Loucy (cell line): ENCODE results near the gene RALGPS2.

ENCODE experiments used
- H2AFZ ChIP-seq: fragments of 200-600 bp; sonication (generic); 2 replicates; pipeline ENCODE4 v1.6.0; 2016; ENCODE audit warnings: antibody characterized with exemption, mild to moderate bottlenecking, low read length, moderate library complexity
- H3F3A ChIP-seq: fragments of 200-600 bp; 2 replicates; pipeline ENCODE4 v1.6.0; 2016; ENCODE audit warnings: antibody characterized with exemption, low read depth, mild to moderate bottlenecking
- H3K27me3 ChIP-seq: fragments of 200-600 bp; sonication (generic); 2 replicates; pipeline ENCODE4 v1.6.1; 2014; ENCODE audit warnings: low read length, mild to moderate bottlenecking; ENCODE audit not compliant: insufficient read depth, poor library complexity, severe bottlenecking
- H3K36me3 ChIP-seq: fragments of 200-600 bp; sonication (generic); 2 replicates; pipeline ENCODE4 v1.6.1; 2016; ENCODE audit warnings: low read length; ENCODE audit not compliant: insufficient read depth
- H3K4me1 ChIP-seq: fragments of 200-600 bp; sonication (generic); 2 replicates; pipeline ENCODE4 v1.5.1; 2014; ENCODE audit warnings: low read length, mild to moderate bottlenecking; ENCODE audit not compliant: insufficient read depth, poor library complexity, severe bottlenecking
- H3K4me2 ChIP-seq: fragments of 200-600 bp; sonication (generic); 2 replicates; pipeline ENCODE4 v1.6.0; 2014; ENCODE audit warnings: antibody characterized with exemption, low read length, low read depth, mild to moderate bottlenecking; ENCODE audit not compliant: poor library complexity, severe bottlenecking
- H3K4me3 ChIP-seq: fragments of 200-600 bp; sonication (generic); 2 replicates; pipeline ENCODE4 v1.5.1; 2014; ENCODE audit warnings: low read length, mild to moderate bottlenecking, mixed read lengths; ENCODE audit not compliant: poor library complexity, severe bottlenecking
- H3K79me2 ChIP-seq: fragments of 200-600 bp; sonication (generic); 2 replicates; pipeline ENCODE4 v1.6.1; 2014; ENCODE audit warnings: low read length; ENCODE audit not compliant: insufficient read depth
- H3K9ac ChIP-seq: fragments of 200-600 bp; sonication (generic); 2 replicates; pipeline ENCODE4 v1.6.0; 2014; ENCODE audit warnings: mild to moderate bottlenecking, low read depth, low read length, moderate library complexity; ENCODE audit not compliant: poor library complexity, severe bottlenecking
- H3K9me2 ChIP-seq: fragments of 200-600 bp; sonication (generic); replicated peaks from 2 replicates; pipeline ENCODE4 v1.6.1; 2016; ENCODE audit warnings: low read depth, low read length, mixed read lengths
- H3K9me3 ChIP-seq: fragments of 200-600 bp; sonication (generic); 2 replicates; pipeline ENCODE4 v1.6.1; 2014; ENCODE audit warnings: mild to moderate bottlenecking, antibody characterized with exemption, low read length, low read depth; ENCODE audit not compliant: insufficient read depth
- H4K20me1 ChIP-seq: fragments of 200-600 bp; sonication (generic); 2 replicates; pipeline ENCODE4 v1.6.0; 2014; ENCODE audit warnings: antibody characterized with exemption, low read length, mild to moderate bottlenecking; ENCODE audit not compliant: insufficient read depth, poor library complexity, severe bottlenecking
- EZH2phosphoT487 ChIP-seq: fragments of 200-600 bp; IDR thresholded peaks from 2 replicates; pipeline ENCODE4 v1.6.1; 2018; ENCODE audit warnings: antibody characterized with exemption, mild to moderate bottlenecking, moderate library complexity, borderline replicate concordance
- TF ChIP-seq, protein P1 (sequence below): fragments of 200-600 bp; sonication (generic); conservative IDR thresholded peaks from 2 replicates; pipeline ENCODE4 v1.5.1; 2014; ENCODE audit warnings: mild to moderate bottlenecking, antibody characterized with exemption, low read length

The RALGPS2 gene

GRCh38 chr1:178941849-178942248 is 216.8 kb downstream of the RALGPS2 start:
- no peak overlapping the region for H3K4me2 ChIP-seq
- no peaks in the 10 kb centered on the region for H3K9me2 ChIP-seq
- TF ChIP-seq EZH2phosphoT487, result no peak
- TF ChIP-seq, protein P1, sequence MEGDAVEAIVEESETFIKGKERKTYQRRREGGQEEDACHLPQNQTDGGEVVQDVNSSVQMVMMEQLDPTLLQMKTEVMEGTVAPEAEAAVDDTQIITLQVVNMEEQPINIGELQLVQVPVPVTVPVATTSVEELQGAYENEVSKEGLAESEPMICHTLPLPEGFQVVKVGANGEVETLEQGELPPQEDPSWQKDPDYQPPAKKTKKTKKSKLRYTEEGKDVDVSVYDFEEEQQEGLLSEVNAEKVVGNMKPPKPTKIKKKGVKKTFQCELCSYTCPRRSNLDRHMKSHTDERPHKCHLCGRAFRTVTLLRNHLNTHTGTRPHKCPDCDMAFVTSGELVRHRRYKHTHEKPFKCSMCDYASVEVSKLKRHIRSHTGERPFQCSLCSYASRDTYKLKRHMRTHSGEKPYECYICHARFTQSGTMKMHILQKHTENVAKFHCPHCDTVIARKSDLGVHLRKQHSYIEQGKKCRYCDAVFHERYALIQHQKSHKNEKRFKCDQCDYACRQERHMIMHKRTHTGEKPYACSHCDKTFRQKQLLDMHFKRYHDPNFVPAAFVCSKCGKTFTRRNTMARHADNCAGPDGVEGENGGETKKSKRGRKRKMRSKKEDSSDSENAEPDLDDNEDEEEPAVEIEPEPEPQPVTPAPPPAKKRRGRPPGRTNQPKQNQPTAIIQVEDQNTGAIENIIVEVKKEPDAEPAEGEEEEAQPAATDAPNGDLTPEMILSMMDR, result no peak
- no peak overlapping the region for H3K4me3 ChIP-seq
- no peak overlapping the region for H3K9ac ChIP-seq
- peaks cover 11% of the 10 kb centered on the region for H3K4me1 ChIP-seq
- H2AFZ ChIP-seq, result no peak overlapping the region
- no peaks in the 10 kb centered on the region for H3F3A ChIP-seq
- H3K9me3 ChIP-seq, result no peaks in the 10 kb centered on the region
- H3K36me3 ChIP-seq, result no peaks in the 10 kb centered on the region
- H3K79me2 ChIP-seq, result no peaks in the 10 kb centered on the region
- no peaks in the 10 kb centered on the region for H3K27me3 ChIP-seq
- H4K20me1 ChIP-seq, result no peaks in the 10 kb centered on the region

GRCh38 chr1:178942285-178943198 is 217.5 kb downstream of the RALGPS2 start:
- no peaks in the 10 kb centered on the region for H3K27me3 ChIP-seq
- no peak overlapping the region for H3K9ac ChIP-seq
- TF ChIP-seq EZH2phosphoT487, result no peak
- TF ChIP-seq, protein P1, result no peak
- no peaks in the 10 kb centered on the region for H3K9me3 ChIP-seq
- H3K79me2 ChIP-seq, result no peaks in the 10 kb centered on the region
- no peak overlapping the region for H3K4me3 ChIP-seq
- no peaks in the 10 kb centered on the region for H3F3A ChIP-seq
- peaks cover 11% of the 10 kb centered on the region for H3K4me1 ChIP-seq
- H3K36me3 ChIP-seq, result no peaks in the 10 kb centered on the region
- no peaks in the 10 kb centered on the region for H3K9me2 ChIP-seq
- H4K20me1 ChIP-seq, result no peaks in the 10 kb centered on the region
- H2AFZ ChIP-seq, result peak overlapping the region; percentile 27; the same call in 1 of the 2 replicates
- peak overlapping the region; percentile 41 for H3K4me2 ChIP-seq

DNA sequence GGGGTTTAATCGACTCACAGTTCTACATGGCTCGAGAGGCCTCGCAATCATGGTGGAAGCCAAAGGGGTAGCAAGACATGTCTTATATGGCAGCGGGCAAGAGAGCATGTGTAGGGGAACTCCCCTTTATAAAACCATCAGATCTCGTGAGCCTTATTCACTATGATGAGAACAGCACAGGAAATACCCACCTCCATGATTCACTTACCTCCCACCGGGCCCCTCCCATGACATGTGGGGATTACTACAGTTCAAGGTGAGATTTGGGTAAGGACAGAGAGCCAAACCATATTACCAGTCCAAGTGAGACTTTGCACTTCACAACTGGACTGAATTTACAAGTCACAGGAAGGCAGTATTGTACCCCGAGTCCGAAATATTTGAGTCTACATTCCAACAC is 219.7 kb downstream of the RALGPS2 start:
- Histone ChIP-seq H3K9me3 (no peaks in the 10 kb centered on the region), H4K20me1 (no peaks in the 10 kb centered on the region), H3F3A (no peaks in the 10 kb centered on the region), H3K4me2 (no peak overlapping the region), H3K27me3 (no peaks in the 10 kb centered on the region), H3K9me2 (no peaks in the 10 kb centered on the region), H3K36me3 (no peaks in the 10 kb centered on the region), H3K9ac (no peak overlapping the region), H3K4me1 (peaks cover 11% of the 10 kb centered on the region), H2AFZ (no peak overlapping the region), H3K4me3 (no peak overlapping the region), H3K79me2 (no peaks in the 10 kb centered on the region)
- TF ChIP-seq, protein P1, result no peak
- TF ChIP-seq EZH2phosphoT487, result no peak
